ENCODE data around the gene ARHGDIB. TPM values are rescaled to one million over a fixed set of nuclear protein-coding genes. Genes with fewer than 3 reads are reported as not detected.

ARHGDIB gene
- total and polyA plus RNA-seq, 2 donors = 820 to 1,161 TPM

DNA sequence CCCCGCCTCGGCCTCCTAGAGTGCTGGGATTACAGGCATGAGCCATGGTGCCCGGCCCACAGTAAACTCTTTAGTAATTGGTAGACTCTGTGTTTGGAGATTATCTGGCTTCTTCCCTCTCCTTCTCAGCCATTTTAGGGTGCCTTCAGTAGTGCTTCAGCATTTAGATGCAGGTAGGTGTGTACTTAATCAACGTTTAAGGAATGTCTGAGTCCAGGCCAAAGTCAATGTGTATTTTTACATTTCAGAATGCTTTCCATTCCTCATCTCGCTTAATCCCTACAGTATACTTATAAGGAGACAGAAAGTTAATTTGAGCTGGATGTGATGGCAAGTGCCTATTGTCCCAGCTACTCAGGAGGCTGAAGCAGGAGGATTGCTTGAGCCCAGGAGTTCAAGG, 55.3 kb downstream of the ARHGDIB start:
- no peaks in the 10 kb centered on the region for H3K36me3 ChIP-seq (ENCODE audit: control insufficient read depth in 2 of 2, insufficient read depth in 2 of 2, low read length in 1 of 2)
- DNase-seq (ENCODE audit: low read depth in 6 of 9, low spot score in 9 of 9) = no peak
- no peak overlapping the region for H3K4me3 ChIP-seq (ENCODE audit: low read length in 2 of 2)
- no peaks in the 10 kb centered on the region for H3K4me1 ChIP-seq (ENCODE audit: control insufficient read depth in 2 of 2, insufficient read depth in 2 of 2, low read length in 2 of 2)
- H3K27ac ChIP-seq (ENCODE audit: low read depth in 1 of 2, low read length in 1 of 2) = no peak overlapping the region
- 97% methylated on average over 5 of the region's 5 CpGs for WGBS
- no peaks in the 10 kb centered on the region for H3K9me3 ChIP-seq (ENCODE audit: control insufficient read depth in 2 of 2, insufficient read depth in 1 of 2, low read length in 1 of 2)
- H3K27me3 ChIP-seq (ENCODE audit: control insufficient read depth in 2 of 2, insufficient read depth in 1 of 2, low read length in 1 of 2) = no peaks in the 10 kb centered on the region

DNA sequence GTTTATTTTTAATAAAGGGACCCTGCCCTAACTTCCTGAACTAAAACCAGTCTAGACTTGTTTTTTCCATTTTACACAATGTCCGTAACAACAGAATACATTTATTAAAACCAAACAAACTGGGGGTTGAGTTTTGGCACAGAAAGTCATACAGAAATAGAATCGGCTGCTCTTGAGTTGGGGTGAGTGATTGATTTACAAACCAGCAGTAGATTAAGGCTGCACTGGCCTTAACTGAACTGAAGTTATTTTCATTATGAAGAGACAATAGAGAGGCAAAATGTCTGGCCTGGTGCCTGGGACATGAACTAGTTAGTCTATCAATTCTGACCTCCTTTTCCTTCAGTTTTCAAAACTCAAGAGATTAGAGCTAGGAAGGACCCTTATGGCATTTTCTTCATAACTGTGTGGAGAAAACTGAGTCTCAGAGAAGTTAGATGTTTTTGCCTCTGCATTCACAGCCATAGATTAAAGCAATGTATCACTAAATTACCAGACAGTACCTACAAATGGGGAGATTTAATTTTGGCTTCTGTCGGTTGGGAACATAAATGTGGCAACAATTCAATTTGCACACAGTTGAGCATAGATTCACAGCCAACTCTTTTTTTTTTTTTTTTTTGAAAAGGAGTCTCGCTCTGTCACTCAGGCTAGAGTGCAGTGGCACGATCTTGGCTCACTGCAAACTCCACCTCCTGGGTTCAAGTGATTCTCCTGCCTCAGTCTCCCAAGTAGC, 56.0 kb downstream of the ARHGDIB start:
- H3K9me3 ChIP-seq (ENCODE audit: control insufficient read depth in 2 of 2, insufficient read depth in 1 of 2, low read length in 1 of 2) = no peaks in the 10 kb centered on the region
- H3K36me3 ChIP-seq (ENCODE audit: control insufficient read depth in 2 of 2, insufficient read depth in 2 of 2, low read length in 1 of 2) = no peaks in the 10 kb centered on the region
- H3K27ac ChIP-seq (ENCODE audit: low read depth in 1 of 2, low read length in 1 of 2) = peak overlapping the region in 1 of 2 donors; percentile 20
- H3K4me1 ChIP-seq (ENCODE audit: control insufficient read depth in 2 of 2, insufficient read depth in 2 of 2, low read length in 2 of 2) = no peaks in the 10 kb centered on the region
- H3K4me3 ChIP-seq (ENCODE audit: low read length in 2 of 2) = no peak overlapping the region
- no peaks in the 10 kb centered on the region for H3K27me3 ChIP-seq (ENCODE audit: control insufficient read depth in 2 of 2, insufficient read depth in 1 of 2, low read length in 1 of 2)
- WGBS = 94% methylated on average over 5 of the region's 5 CpGs
- DNase-seq (ENCODE audit: low read depth in 6 of 9, low spot score in 9 of 9) = no peak

DNA sequence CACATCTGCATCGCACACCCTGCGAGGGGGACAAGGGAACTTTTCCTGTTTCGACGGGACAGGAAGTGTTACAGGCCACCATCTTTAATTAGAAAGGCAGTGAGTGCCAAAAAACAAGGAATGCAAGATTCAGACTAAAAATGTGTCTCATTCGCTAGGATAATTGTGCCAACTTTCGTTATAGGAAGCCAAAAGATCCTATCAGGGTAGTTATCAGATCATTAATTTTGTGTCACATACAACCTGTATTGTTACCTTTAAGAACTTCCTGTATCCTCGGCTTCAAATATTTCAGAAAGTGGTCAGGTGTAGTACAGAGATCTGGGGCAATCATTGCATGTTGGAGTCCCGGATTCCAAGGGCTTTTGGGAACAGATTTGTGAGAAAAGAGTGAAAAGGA, 56.5 kb downstream of the ARHGDIB start:
- H3K4me1 ChIP-seq (ENCODE audit: control insufficient read depth in 2 of 2, insufficient read depth in 2 of 2, low read length in 2 of 2) = no peaks in the 10 kb centered on the region
- no peaks in the 10 kb centered on the region for H3K9me3 ChIP-seq (ENCODE audit: control insufficient read depth in 2 of 2, insufficient read depth in 1 of 2, low read length in 1 of 2)
- DNase-seq (ENCODE audit: low read depth in 6 of 9, low spot score in 9 of 9) = no peak
- no peaks in the 10 kb centered on the region for H3K36me3 ChIP-seq (ENCODE audit: control insufficient read depth in 2 of 2, insufficient read depth in 2 of 2, low read length in 1 of 2)
- H3K4me3 ChIP-seq (ENCODE audit: low read length in 2 of 2) = no peak overlapping the region
- no peaks in the 10 kb centered on the region for H3K27me3 ChIP-seq (ENCODE audit: control insufficient read depth in 2 of 2, insufficient read depth in 1 of 2, low read length in 1 of 2)
- 93% methylated on average over 8 of the region's 8 CpGs for WGBS
- H3K27ac ChIP-seq (ENCODE audit: low read depth in 1 of 2, low read length in 1 of 2) = no peak overlapping the region

DNA sequence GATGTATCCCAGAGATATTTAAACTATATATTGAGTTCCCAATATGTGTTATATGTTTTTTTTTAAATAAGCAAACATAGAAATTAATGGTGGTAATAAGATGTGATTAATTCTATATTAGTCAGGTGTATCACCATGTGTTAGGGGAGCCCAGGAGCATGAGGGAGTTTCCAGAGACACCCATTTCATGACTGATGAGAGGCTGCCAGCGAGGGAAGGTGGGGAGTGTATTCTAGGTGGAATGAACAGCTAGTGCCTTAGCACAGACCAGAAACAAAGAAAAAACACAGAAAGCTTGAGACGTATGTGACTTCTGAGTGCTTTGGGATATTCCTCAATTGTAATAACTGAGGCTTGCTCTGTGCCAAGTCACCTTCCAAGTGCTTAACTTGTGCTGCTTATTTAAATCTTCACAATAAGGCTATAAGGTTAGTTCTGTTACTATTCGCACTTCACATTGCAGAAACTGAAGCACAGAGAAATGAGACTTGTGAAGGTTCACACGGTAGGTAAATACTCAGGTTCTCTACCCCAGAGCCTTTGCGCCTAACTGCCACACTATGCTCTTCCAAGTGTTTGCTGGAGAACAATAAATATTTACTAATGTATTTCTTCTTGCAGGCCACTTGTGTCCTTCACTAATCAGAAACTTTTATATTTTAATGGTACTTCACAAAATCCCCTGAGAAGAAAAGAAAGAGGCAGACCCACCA, 57.9 kb downstream of the ARHGDIB start:
- no peaks in the 10 kb centered on the region for H3K27me3 ChIP-seq (ENCODE audit: control insufficient read depth in 2 of 2, insufficient read depth in 1 of 2, low read length in 1 of 2)
- no peak overlapping the region for H3K27ac ChIP-seq (ENCODE audit: low read depth in 1 of 2, low read length in 1 of 2)
- no peak overlapping the region for H3K4me3 ChIP-seq (ENCODE audit: low read length in 2 of 2)
- DNase-seq (ENCODE audit: low read depth in 6 of 9, low spot score in 9 of 9) = no peak
- H3K36me3 ChIP-seq (ENCODE audit: control insufficient read depth in 2 of 2, insufficient read depth in 2 of 2, low read length in 1 of 2) = no peaks in the 10 kb centered on the region
- 96% methylated on average over 5 of the region's 5 CpGs for WGBS
- H3K9me3 ChIP-seq (ENCODE audit: control insufficient read depth in 2 of 2, insufficient read depth in 1 of 2, low read length in 1 of 2) = no peaks in the 10 kb centered on the region
- H3K4me1 ChIP-seq (ENCODE audit: control insufficient read depth in 2 of 2, insufficient read depth in 2 of 2, low read length in 2 of 2) = no peaks in the 10 kb centered on the region

DNA sequence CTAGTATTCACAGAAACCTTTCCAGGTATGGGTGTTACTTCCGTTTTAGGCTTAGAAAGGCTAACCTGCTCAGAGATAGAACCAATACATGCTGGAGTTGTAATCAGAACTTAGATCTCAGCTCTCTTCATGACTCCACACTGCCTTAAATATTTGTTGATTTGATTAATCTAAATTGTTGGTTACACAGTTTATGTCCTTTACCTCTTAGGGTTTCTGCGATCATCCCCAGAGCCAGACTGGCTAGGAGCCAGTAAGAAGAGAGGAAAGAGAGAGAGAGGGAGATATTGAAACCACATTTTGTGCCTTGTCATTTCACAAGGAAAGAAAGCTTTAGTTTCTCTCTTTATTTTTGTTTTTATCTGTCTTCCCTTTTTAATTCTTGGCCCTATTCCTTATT, 58.9 kb downstream of the ARHGDIB start:
- DNase-seq (ENCODE audit: low read depth in 6 of 9, low spot score in 9 of 9) = no peak
- Histone ChIP-seq H3K36me3 (ENCODE audit: control insufficient read depth in 2 of 2, insufficient read depth in 2 of 2, low read length in 1 of 2) (no peaks in the 10 kb centered on the region), H3K27ac (ENCODE audit: low read depth in 1 of 2, low read length in 1 of 2) (no peak overlapping the region), H3K4me1 (ENCODE audit: control insufficient read depth in 2 of 2, insufficient read depth in 2 of 2, low read length in 2 of 2) (no peaks in the 10 kb centered on the region), H3K27me3 (ENCODE audit: control insufficient read depth in 2 of 2, insufficient read depth in 1 of 2, low read length in 1 of 2) (no peaks in the 10 kb centered on the region), H3K4me3 (ENCODE audit: low read length in 2 of 2) (no peak overlapping the region), H3K9me3 (ENCODE audit: control insufficient read depth in 2 of 2, insufficient read depth in 1 of 2, low read length in 1 of 2) (no peaks in the 10 kb centered on the region)
- 50% methylated on average over 2 of the region's 2 CpGs for WGBS

DNA sequence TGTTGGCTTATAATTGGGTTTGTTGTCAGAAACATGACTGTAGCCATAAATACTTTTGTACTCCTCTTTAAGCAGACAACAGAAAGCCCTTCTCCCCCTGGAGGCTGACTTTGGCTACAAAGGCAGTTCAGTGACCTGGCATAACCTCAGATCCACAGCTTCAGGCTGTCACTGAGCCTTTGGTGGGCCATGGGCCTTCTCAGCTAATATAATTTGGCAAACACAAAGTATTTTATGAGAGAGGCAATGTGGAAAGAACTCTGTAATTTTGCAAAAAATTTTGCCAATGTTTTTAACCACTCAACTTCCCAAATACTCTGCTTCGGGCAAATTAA, 60.2 kb downstream of the ARHGDIB start:
- H3K27me3 ChIP-seq (ENCODE audit: control insufficient read depth in 2 of 2, insufficient read depth in 1 of 2, low read length in 1 of 2) = no peaks in the 10 kb centered on the region
- H3K4me3 ChIP-seq (ENCODE audit: low read length in 2 of 2) = no peak overlapping the region
- H3K9me3 ChIP-seq (ENCODE audit: control insufficient read depth in 2 of 2, insufficient read depth in 1 of 2, low read length in 1 of 2) = no peaks in the 10 kb centered on the region
- no peak overlapping the region for H3K27ac ChIP-seq (ENCODE audit: low read depth in 1 of 2, low read length in 1 of 2)
- no peaks in the 10 kb centered on the region for H3K36me3 ChIP-seq (ENCODE audit: control insufficient read depth in 2 of 2, insufficient read depth in 2 of 2, low read length in 1 of 2)
- no peaks in the 10 kb centered on the region for H3K4me1 ChIP-seq (ENCODE audit: control insufficient read depth in 2 of 2, insufficient read depth in 2 of 2, low read length in 2 of 2)
- no peak for DNase-seq (ENCODE audit: low read depth in 6 of 9, low spot score in 9 of 9)
- WGBS = 99% methylated on average over 1 of the region's 1 CpG

DNA sequence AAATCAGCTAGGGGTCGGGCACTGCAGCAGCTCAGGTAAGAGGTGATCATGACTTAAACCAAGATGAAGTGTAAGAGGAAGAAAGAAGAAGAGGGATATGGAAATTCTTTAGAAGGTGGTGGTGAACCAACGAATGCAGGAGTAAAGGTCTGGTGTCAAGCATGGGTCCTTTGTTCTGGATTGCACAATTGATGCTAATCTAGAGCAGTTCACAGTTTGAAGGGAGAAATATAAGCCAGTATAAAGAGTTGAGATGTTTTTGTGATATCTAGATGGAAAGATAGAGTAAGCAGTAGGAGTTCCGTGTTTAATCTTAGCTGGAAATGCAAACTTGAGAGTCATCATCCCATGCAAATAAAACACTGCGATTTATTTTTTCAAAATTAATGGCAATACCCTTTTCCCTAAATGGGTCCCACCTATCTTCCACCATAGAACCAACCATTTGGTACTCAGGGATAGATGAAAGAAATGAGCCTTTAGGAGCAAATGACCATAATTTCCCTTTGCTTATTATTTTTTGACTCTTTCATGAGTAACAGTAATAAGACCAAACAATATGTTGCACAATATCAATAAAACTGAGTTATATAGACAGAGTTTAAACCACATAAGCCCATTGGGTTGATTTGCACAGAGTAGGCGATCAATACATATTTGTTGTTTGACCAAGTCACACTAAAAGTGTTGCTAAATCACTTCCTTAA, 60.7 kb downstream of the ARHGDIB start:
- H3K4me3 ChIP-seq (ENCODE audit: low read length in 2 of 2) = no peak overlapping the region
- H3K27ac ChIP-seq (ENCODE audit: low read depth in 1 of 2, low read length in 1 of 2) = no peak overlapping the region
- WGBS = 95% methylated on average over 5 of the region's 5 CpGs

DNA sequence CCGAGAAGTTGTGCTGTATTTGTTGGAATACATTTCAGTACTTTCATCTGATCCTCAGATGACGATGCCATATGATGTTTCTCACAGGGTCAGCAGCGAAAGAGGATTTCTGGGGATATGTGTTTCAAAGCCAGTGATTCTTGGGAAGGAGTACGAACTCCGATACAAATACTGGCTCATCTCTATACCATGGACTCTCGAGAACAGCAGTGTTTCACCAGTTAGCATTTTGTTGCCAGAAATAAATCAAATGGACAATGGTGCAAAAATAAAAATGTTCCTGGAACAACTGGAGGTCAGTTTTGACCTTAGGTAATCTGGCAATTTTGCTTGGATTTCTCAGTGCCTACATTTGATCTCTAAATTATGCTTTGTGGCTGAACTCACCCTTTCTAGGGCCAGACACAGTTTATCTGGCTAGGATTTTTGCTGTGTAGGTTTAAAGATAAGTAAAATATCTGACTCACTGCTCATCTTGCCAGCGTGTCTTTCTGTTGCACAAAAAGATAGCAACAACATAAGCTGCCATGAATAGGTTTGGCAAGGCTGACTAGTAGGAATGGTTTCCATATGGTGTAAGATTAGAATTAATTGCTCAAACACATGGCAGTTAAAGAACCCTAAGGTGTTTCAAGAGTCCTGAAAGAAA, 64.8 kb downstream of the ARHGDIB start:
- no peaks in the 10 kb centered on the region for H3K9me3 ChIP-seq (ENCODE audit: control insufficient read depth in 2 of 2, insufficient read depth in 1 of 2, low read length in 1 of 2)

More for the DNA sequence above, 60.7 kb downstream of the ARHGDIB start:
- Histone ChIP-seq H3K36me3 (ENCODE audit: control insufficient read depth in 2 of 2, insufficient read depth in 2 of 2, low read length in 1 of 2) (no peaks in the 10 kb centered on the region), H3K27me3 (ENCODE audit: control insufficient read depth in 2 of 2, insufficient read depth in 1 of 2, low read length in 1 of 2) (no peaks in the 10 kb centered on the region), H3K9me3 (ENCODE audit: control insufficient read depth in 2 of 2, insufficient read depth in 1 of 2, low read length in 1 of 2) (no peaks in the 10 kb centered on the region), H3K4me1 (ENCODE audit: control insufficient read depth in 2 of 2, insufficient read depth in 2 of 2, low read length in 2 of 2) (no peaks in the 10 kb centered on the region)
- no peak for DNase-seq (ENCODE audit: low read depth in 6 of 9, low spot score in 9 of 9)

More for the DNA sequence above, 64.8 kb downstream of the ARHGDIB start:
- Histone ChIP-seq H3K4me1 (ENCODE audit: control insufficient read depth in 2 of 2, insufficient read depth in 2 of 2, low read length in 2 of 2) (no peaks in the 10 kb centered on the region), H3K27ac (ENCODE audit: low read depth in 1 of 2, low read length in 1 of 2) (no peak overlapping the region), H3K27me3 (ENCODE audit: control insufficient read depth in 2 of 2, insufficient read depth in 1 of 2, low read length in 1 of 2) (no peaks in the 10 kb centered on the region), H3K36me3 (ENCODE audit: control insufficient read depth in 2 of 2, insufficient read depth in 2 of 2, low read length in 1 of 2) (no peaks in the 10 kb centered on the region), H3K4me3 (ENCODE audit: low read length in 2 of 2) (no peak overlapping the region)
- 94% methylated on average over 7 of the region's 7 CpGs for WGBS
- no peak for DNase-seq (ENCODE audit: low read depth in 6 of 9, low spot score in 9 of 9)

All from thymus (tissue), 11 donors.